ENCODE results near the gene ADAMTSL1.

- TF ChIP-seq, protein P1, sequence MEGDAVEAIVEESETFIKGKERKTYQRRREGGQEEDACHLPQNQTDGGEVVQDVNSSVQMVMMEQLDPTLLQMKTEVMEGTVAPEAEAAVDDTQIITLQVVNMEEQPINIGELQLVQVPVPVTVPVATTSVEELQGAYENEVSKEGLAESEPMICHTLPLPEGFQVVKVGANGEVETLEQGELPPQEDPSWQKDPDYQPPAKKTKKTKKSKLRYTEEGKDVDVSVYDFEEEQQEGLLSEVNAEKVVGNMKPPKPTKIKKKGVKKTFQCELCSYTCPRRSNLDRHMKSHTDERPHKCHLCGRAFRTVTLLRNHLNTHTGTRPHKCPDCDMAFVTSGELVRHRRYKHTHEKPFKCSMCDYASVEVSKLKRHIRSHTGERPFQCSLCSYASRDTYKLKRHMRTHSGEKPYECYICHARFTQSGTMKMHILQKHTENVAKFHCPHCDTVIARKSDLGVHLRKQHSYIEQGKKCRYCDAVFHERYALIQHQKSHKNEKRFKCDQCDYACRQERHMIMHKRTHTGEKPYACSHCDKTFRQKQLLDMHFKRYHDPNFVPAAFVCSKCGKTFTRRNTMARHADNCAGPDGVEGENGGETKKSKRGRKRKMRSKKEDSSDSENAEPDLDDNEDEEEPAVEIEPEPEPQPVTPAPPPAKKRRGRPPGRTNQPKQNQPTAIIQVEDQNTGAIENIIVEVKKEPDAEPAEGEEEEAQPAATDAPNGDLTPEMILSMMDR (conservative IDR thresholded peaks at IDR 0.05 in 1 of 2, IDR thresholded peaks at IDR 0.05 in 1 of 2; ENCODE audit: extremely low read depth in 1 of 2, insufficient read depth in 1 of 2, low read depth in 1 of 2, low read length in 2 of 2) = no peak
- TF ChIP-seq EZH2 (IDR thresholded peaks at IDR 0.05; ENCODE audit: borderline replicate concordance, low read length) = no peak
These were observed 293.1 kb downstream of the ADAMTSL1 start for GRCh38 chr9:18766989-18767550.

Measured in mammary epithelial cell (primary cell).